Astrocyte (in vitro differentiated cells and primary cell): ENCODE results near the gene TXNL4A. TPM values are rescaled to one million over a fixed set of nuclear protein-coding genes. Genes with fewer than 3 reads are reported as not detected.
A peak's percentile ranks its signal among the peaks of the same experiment; 100 is the strongest.

Experiments
- DNase-seq: peaks from one replicate; pipeline ENCODE4 v3.0.0-alpha.2; 2010; ENCODE audit warnings: low read depth
- FAIRE-seq: peaks from 2 replicates; lab custom pipeline; 2011; peaks lifted over from hg19 to GRCh38; lab: Jason Lieb, UNC
- H2AFZ ChIP-seq: 2 replicates; pipeline ENCODE4 v1.6.0; 2012; ENCODE audit warnings: low read depth, low read length, inconsistent platforms
- H3K27ac ChIP-seq: 2 replicates; pipeline ENCODE4 v1.5.1; 2011; ENCODE audit warnings: low read depth, low read length, inconsistent platforms
- H3K27me3 ChIP-seq: 2 replicates; pipeline ENCODE4 v1.6.0; 2011; ENCODE audit warnings: low read length, inconsistent platforms; ENCODE audit not compliant: insufficient read depth
- H3K36me3 ChIP-seq: 2 replicates; pipeline ENCODE4 v1.5.1; 2011; ENCODE audit warnings: low read length, inconsistent platforms; ENCODE audit not compliant: insufficient read depth
- H3K4me1 ChIP-seq: 2 replicates; pipeline ENCODE4 v1.5.1; 2011; ENCODE audit warnings: low read length, inconsistent platforms; ENCODE audit not compliant: insufficient read depth
- H3K4me2 ChIP-seq: 2 replicates; pipeline ENCODE4 v1.6.0; 2012; ENCODE audit warnings: low read length, inconsistent platforms
- H3K4me3 ChIP-seq: 2 replicates; pipeline ENCODE4 v1.5.1; 2011; ENCODE audit warnings: low read depth, mild to moderate bottlenecking, low read length, inconsistent platforms; ENCODE audit not compliant: insufficient read depth
- H3K79me2 ChIP-seq: 2 replicates; pipeline ENCODE4 v1.6.0; 2012; ENCODE audit warnings: mild to moderate bottlenecking, low read length, inconsistent platforms; ENCODE audit not compliant: insufficient read depth
- H3K9ac ChIP-seq: 2 replicates; pipeline ENCODE4 v1.6.0; 2012; ENCODE audit warnings: mild to moderate bottlenecking, low read length, inconsistent platforms
- H3K9me3 ChIP-seq: 2 replicates; pipeline ENCODE4 v1.5.1; 2012; ENCODE audit warnings: low read depth, mild to moderate bottlenecking, low read length, inconsistent platforms; ENCODE audit not compliant: insufficient read depth
- H4K20me1 ChIP-seq: 2 replicates; pipeline ENCODE4 v1.6.0; 2012; ENCODE audit warnings: low read length, inconsistent platforms; ENCODE audit not compliant: insufficient read depth
- H3K27ac Mint-ChIP-seq: one replicate; pipeline ENCODE4 v1.8.0; 2021; ENCODE audit warnings: mild to moderate bottlenecking, mixed read lengths; ENCODE audit not compliant: unreplicated experiment
- H3K27me3 Mint-ChIP-seq: one replicate; pipeline ENCODE4 v1.8.0; 2021; ENCODE audit warnings: low read depth, mixed read lengths; ENCODE audit not compliant: unreplicated experiment
- H3K36me3 Mint-ChIP-seq: one replicate; pipeline ENCODE4 v1.8.0; 2021; ENCODE audit warnings: low read depth, mixed read lengths; ENCODE audit not compliant: unreplicated experiment
- H3K4me1 Mint-ChIP-seq: one replicate; pipeline ENCODE4 v1.8.0; 2021; ENCODE audit warnings: low read depth, mixed read lengths; ENCODE audit not compliant: unreplicated experiment
- H3K4me3 Mint-ChIP-seq: one replicate; pipeline ENCODE4 v1.8.0; 2021; ENCODE audit warnings: mild to moderate bottlenecking, moderate library complexity, mixed read lengths; ENCODE audit not compliant: unreplicated experiment
- H3K9me3 Mint-ChIP-seq: one replicate; pipeline ENCODE4 v1.8.0; 2021; ENCODE audit warnings: mild to moderate bottlenecking, mixed read lengths; ENCODE audit not compliant: unreplicated experiment
- CTCF ChIP-seq: IDR thresholded peaks from 2 replicates; pipeline ENCODE4 v1.5.1; 2011; ENCODE audit warnings: low read depth, mild to moderate bottlenecking, inconsistent platforms, low read length, moderate library complexity; ENCODE audit not compliant: insufficient read depth
- EZH2 ChIP-seq: IDR thresholded peaks from 2 replicates; pipeline ENCODE4 v1.6.1; 2012; ENCODE audit warnings: mild to moderate bottlenecking, low read length, inconsistent platforms; ENCODE audit not compliant: insufficient read depth
- total RNA-seq: library from RNA; stranded (reverse); gene quantifications from 2 replicates; pipeline ENCODE4 v1.2.1, GENCODE V29; 2021

The TXNL4A gene
- total RNA-seq, 1 donor from 2014 or later = 135 TPM

GRCh38 chr18:79934311-79935097 lies 53.9 kb downstream of the TXNL4A start:
- no peak overlapping the region for H3K27ac Mint-ChIP-seq
- no peak overlapping the region for H3K4me3 Mint-ChIP-seq
- H3K4me2 ChIP-seq = no peak overlapping the region
- peaks cover 73% of the 10 kb centered on the region for H3K79me2 ChIP-seq
- no peak overlapping the region for H3K4me3 ChIP-seq
- H3K4me1 Mint-ChIP-seq = no peaks in the 10 kb centered on the region
- FAIRE-seq = no peak
- H3K9ac ChIP-seq = no peak overlapping the region
- peaks cover 22% of the 10 kb centered on the region for H3K9me3 Mint-ChIP-seq
- peaks cover 4% of the 10 kb centered on the region for H3K36me3 ChIP-seq
- no peak for TF ChIP-seq CTCF
- no peak for TF ChIP-seq EZH2
- H3K9me3 ChIP-seq = peaks cover 7% of the 10 kb centered on the region
- H3K27me3 Mint-ChIP-seq = no peaks in the 10 kb centered on the region
- no peak overlapping the region for H3K27ac ChIP-seq
- no peaks in the 10 kb centered on the region for H3K27me3 ChIP-seq
- H3K4me1 ChIP-seq = no peaks in the 10 kb centered on the region
- peaks cover 52% of the 10 kb centered on the region for H3K36me3 Mint-ChIP-seq
- DNase-seq = no peak
- peaks cover 51% of the 10 kb centered on the region for H4K20me1 ChIP-seq
- H2AFZ ChIP-seq = no peak overlapping the region

- no peaks in the 10 kb centered on the region for H3K27me3 Mint-ChIP-seq
- FAIRE-seq (no peak), DNase-seq (peak; percentile 21)
- H3K9ac ChIP-seq = no peak overlapping the region
- no peak overlapping the region for H3K4me2 ChIP-seq
- TF ChIP-seq CTCF (peak; percentile 5), EZH2 (no peak)
- no peak overlapping the region for H3K27ac Mint-ChIP-seq
- H3K4me3 Mint-ChIP-seq = no peak overlapping the region
- H3K27me3 ChIP-seq = no peaks in the 10 kb centered on the region
- H2AFZ ChIP-seq = no peak overlapping the region
- peaks cover 13% of the 10 kb centered on the region for H3K9me3 ChIP-seq
- no peaks in the 10 kb centered on the region for H3K4me1 ChIP-seq
- H3K36me3 Mint-ChIP-seq = peaks cover 59% of the 10 kb centered on the region
- peaks cover 52% of the 10 kb centered on the region for H4K20me1 ChIP-seq
- H3K9me3 Mint-ChIP-seq = peaks cover 28% of the 10 kb centered on the region
- H3K36me3 ChIP-seq = peaks cover 4% of the 10 kb centered on the region
- no peak overlapping the region for H3K4me3 ChIP-seq
- no peaks in the 10 kb centered on the region for H3K4me1 Mint-ChIP-seq
- no peak overlapping the region for H3K27ac ChIP-seq
- peaks cover 75% of the 10 kb centered on the region for H3K79me2 ChIP-seq
These were observed 54.6 kb downstream of the TXNL4A start for GRCh38 chr18:79933765-79934164.

- TF ChIP-seq EZH2 (no peak), CTCF (no peak)
These were observed 55.5 kb downstream of the TXNL4A start for GRCh38 chr18:79932907-79933306.

More at GRCh38 chr18:79932907-79933306, 55.5 kb downstream of the TXNL4A start:
- H3K4me2 ChIP-seq = no peak overlapping the region
- H4K20me1 ChIP-seq = peaks cover 54% of the 10 kb centered on the region
- no peaks in the 10 kb centered on the region for H3K4me1 ChIP-seq
- H3K9me3 ChIP-seq = peaks cover 13% of the 10 kb centered on the region
- H3K4me1 Mint-ChIP-seq = no peaks in the 10 kb centered on the region
- H3K9ac ChIP-seq = no peak overlapping the region
- no peak overlapping the region for H3K4me3 Mint-ChIP-seq
- H3K36me3 Mint-ChIP-seq = peaks cover 67% of the 10 kb centered on the region
- no peak overlapping the region for H2AFZ ChIP-seq
- H3K36me3 ChIP-seq = peaks cover 4% of the 10 kb centered on the region
- peaks cover 77% of the 10 kb centered on the region for H3K79me2 ChIP-seq
- H3K27ac ChIP-seq = no peak overlapping the region
- H3K27me3 ChIP-seq = no peaks in the 10 kb centered on the region
- H3K27me3 Mint-ChIP-seq = no peaks in the 10 kb centered on the region
- H3K27ac Mint-ChIP-seq = no peak overlapping the region
- FAIRE-seq (no peak), DNase-seq (no peak)
- H3K4me3 ChIP-seq = no peak overlapping the region
- H3K9me3 Mint-ChIP-seq = peaks cover 33% of the 10 kb centered on the region
